ENCODE results near the gene CBLN4. TPM values are rescaled to one million over a fixed set of nuclear protein-coding genes. Genes with fewer than 3 reads are reported as not detected.

The CBLN4 gene
- total RNA-seq (0.35 TPM), polyA plus RNA-seq (ENCODE audit: insufficient read depth, low read depth, low replicate concordance) (0.45 TPM)
- long read RNA-seq, donor 1, partial matches to known transcripts = 0 of 1 reads
- long read RNA-seq, donor 1, other reads (novel, unspliced or antisense) = 0 of 1 reads
- long read RNA-seq, donor 2, partial matches to known transcripts = 0 of 1 reads
- long read RNA-seq, donor 2, other reads (novel, unspliced or antisense) = 0 of 1 reads
- long read RNA-seq, donor 3 = 0 reads
- long read RNA-seq, donor 4 = 0 reads
- long read RNA-seq, donor 5 = 0 reads
- long read RNA-seq, donor 6 = 0 reads
- long read RNA-seq, donor 7 = 0 reads
- long read RNA-seq, donor 8, partial matches to known transcripts = 0 of 3 reads
- long read RNA-seq, donor 8, other reads (novel, unspliced or antisense) = 0 of 3 reads
- long read RNA-seq, donor 9, partial matches to known transcripts = 0 of 2 reads
- long read RNA-seq, donor 9, other reads (novel, unspliced or antisense) = 0 of 2 reads
- long read RNA-seq, donor 10, partial matches to known transcripts = 0 of 1 reads
- long read RNA-seq, donor 10, other reads (novel, unspliced or antisense) = 0 of 1 reads

DNA sequence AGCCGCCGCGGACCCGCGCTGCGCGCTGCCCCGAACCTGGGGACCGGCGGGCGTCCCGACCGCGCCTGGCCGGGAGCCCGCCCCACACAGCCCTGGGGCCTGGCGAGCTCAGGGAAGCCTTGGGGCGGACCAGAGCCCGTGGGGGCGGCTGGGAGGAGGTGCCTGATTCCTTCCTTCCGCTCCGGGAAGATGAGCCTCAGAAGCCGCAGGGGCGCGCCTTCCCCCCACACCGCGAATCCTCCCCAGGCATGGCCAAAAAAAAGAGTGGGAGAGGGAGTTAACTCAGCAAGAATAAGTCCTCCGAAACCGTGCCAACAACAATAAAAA is at the start of gene CBLN4:
Gene CBLN4 (minus strand): TSS at position 131 of the 327 bp plus-strand sequence. CDS start 1,348 bp downstream, outside the sequence.
- H3K4me3 ChIP-seq (ENCODE audit: low read length in 3 of 3) = no peak within 1 kb of the TSS
- H3K27me3 ChIP-seq (ENCODE audit: control insufficient read depth, insufficient read depth, low read length) = peaks cover 17% of the 10 kb centered on the region
- no peak within 1 kb of the TSS for H3K27ac ChIP-seq (ENCODE audit: low read depth in 2 of 2, low read length in 2 of 2)
- H3K9me3 ChIP-seq (ENCODE audit: control insufficient read depth in 2 of 3, insufficient read depth in 1 of 3, low read length in 3 of 3) = no peaks in the 10 kb centered on the region
- DNase-seq (peak in 4 of 5 donors; percentile 16 to 41 (median 34)), FAIRE-seq (no peak)
- intact Hi-C loops (cut with DNase I) = no loop called here
- H3K9ac ChIP-seq (ENCODE audit: low read length in 3 of 3) = no peak within 1 kb of the TSS
- TF ChIP-seq, protein P1, sequence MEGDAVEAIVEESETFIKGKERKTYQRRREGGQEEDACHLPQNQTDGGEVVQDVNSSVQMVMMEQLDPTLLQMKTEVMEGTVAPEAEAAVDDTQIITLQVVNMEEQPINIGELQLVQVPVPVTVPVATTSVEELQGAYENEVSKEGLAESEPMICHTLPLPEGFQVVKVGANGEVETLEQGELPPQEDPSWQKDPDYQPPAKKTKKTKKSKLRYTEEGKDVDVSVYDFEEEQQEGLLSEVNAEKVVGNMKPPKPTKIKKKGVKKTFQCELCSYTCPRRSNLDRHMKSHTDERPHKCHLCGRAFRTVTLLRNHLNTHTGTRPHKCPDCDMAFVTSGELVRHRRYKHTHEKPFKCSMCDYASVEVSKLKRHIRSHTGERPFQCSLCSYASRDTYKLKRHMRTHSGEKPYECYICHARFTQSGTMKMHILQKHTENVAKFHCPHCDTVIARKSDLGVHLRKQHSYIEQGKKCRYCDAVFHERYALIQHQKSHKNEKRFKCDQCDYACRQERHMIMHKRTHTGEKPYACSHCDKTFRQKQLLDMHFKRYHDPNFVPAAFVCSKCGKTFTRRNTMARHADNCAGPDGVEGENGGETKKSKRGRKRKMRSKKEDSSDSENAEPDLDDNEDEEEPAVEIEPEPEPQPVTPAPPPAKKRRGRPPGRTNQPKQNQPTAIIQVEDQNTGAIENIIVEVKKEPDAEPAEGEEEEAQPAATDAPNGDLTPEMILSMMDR (IDR thresholded peaks at IDR 0.05; ENCODE audit: borderline replicate concordance, extremely low read depth, insufficient read depth) = no peak
- H3K4me1 ChIP-seq (ENCODE audit: control insufficient read depth in 2 of 3, insufficient read depth in 2 of 3, low read depth in 1 of 3, low read length in 3 of 3) = no peaks in the 10 kb centered on the region
- no peaks in the 10 kb centered on the region for H3K36me3 ChIP-seq (ENCODE audit: control insufficient read depth in 2 of 3, insufficient read depth in 3 of 3, low read length in 3 of 3)

DNA sequence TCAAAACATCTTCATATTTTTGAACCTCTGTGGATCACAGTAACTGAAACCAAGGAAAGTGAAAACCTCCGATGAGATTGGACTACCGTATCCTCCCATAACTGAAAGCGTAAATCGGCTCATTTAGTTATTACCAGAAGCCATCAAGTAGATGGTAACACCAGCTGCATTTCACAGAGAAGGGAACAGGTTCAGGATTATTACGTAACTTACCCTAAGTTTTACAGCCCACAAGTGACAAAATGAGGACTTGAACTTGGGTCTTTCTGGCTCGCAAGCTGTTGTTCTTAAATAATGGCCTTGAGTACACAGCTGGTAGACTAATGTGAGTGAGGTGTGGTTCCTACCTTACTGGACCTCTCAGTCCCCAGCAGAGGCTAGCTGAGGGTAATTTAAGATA is 37.9 kb upstream of the CBLN4 start:
- Histone ChIP-seq H3K9me3 (ENCODE audit: control insufficient read depth in 2 of 3, insufficient read depth in 1 of 3, low read length in 3 of 3) (no peaks in the 10 kb centered on the region), H3K27me3 (ENCODE audit: control insufficient read depth, insufficient read depth, low read length) (no peaks in the 10 kb centered on the region), H3K4me1 (ENCODE audit: control insufficient read depth in 2 of 3, insufficient read depth in 2 of 3, low read depth in 1 of 3, low read length in 3 of 3) (no peaks in the 10 kb centered on the region), H3K4me3 (ENCODE audit: low read length in 3 of 3) (no peak overlapping the region), H3K36me3 (ENCODE audit: control insufficient read depth in 2 of 3, insufficient read depth in 3 of 3, low read length in 3 of 3) (no peaks in the 10 kb centered on the region), H3K27ac (ENCODE audit: low read depth in 2 of 2, low read length in 2 of 2) (no peak overlapping the region), H3K9ac (ENCODE audit: low read length in 3 of 3) (no peak overlapping the region)
- DNase-seq (no peak), FAIRE-seq (no peak)
- TF ChIP-seq, protein P1 (IDR thresholded peaks at IDR 0.05; ENCODE audit: borderline replicate concordance, extremely low read depth, insufficient read depth) = no peak
- intact Hi-C loops (cut with DNase I) = no loop called here

DNA sequence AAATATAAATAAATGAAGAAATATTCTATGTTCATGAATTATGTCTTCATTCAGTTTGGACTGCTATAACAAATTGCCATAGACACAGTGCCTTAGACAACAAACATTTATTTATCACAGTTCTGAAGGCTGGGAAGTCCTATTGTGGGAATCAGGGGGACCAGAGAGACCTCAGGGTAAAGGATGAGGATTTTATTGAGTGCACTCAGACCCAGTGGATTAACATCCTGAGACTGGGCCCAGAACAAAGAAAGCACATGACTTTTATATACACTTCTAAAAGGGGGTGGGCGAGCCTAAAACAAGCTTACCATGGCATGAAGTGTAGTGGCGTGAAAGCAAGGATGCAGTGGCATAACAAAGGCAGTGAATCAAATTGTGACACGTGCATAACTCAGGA is 26.9 kb upstream of the CBLN4 start:
- Histone ChIP-seq H3K36me3 (ENCODE audit: control insufficient read depth in 2 of 3, insufficient read depth in 3 of 3, low read length in 3 of 3) (no peaks in the 10 kb centered on the region), H3K27me3 (ENCODE audit: control insufficient read depth, insufficient read depth, low read length) (no peaks in the 10 kb centered on the region), H3K9me3 (ENCODE audit: control insufficient read depth in 2 of 3, insufficient read depth in 1 of 3, low read length in 3 of 3) (peaks cover 1 to 15% (median 5%) of the 10 kb centered on the region in 3 donors), H3K9ac (ENCODE audit: low read length in 3 of 3) (no peak overlapping the region), H3K4me3 (ENCODE audit: low read length in 3 of 3) (no peak overlapping the region), H3K4me1 (ENCODE audit: control insufficient read depth in 2 of 3, insufficient read depth in 2 of 3, low read depth in 1 of 3, low read length in 3 of 3) (no peaks in the 10 kb centered on the region), H3K27ac (ENCODE audit: low read depth in 2 of 2, low read length in 2 of 2) (no peak overlapping the region)
- FAIRE-seq = no peak
- intact Hi-C loops (cut with DNase I) = no loop called here
- DNase-seq = no peak
- TF ChIP-seq, protein P1 (IDR thresholded peaks at IDR 0.05; ENCODE audit: borderline replicate concordance, extremely low read depth, insufficient read depth) = no peak
